Measurements from ENCODE around the gene CPNE7.

CPNE7 gene

DNA sequence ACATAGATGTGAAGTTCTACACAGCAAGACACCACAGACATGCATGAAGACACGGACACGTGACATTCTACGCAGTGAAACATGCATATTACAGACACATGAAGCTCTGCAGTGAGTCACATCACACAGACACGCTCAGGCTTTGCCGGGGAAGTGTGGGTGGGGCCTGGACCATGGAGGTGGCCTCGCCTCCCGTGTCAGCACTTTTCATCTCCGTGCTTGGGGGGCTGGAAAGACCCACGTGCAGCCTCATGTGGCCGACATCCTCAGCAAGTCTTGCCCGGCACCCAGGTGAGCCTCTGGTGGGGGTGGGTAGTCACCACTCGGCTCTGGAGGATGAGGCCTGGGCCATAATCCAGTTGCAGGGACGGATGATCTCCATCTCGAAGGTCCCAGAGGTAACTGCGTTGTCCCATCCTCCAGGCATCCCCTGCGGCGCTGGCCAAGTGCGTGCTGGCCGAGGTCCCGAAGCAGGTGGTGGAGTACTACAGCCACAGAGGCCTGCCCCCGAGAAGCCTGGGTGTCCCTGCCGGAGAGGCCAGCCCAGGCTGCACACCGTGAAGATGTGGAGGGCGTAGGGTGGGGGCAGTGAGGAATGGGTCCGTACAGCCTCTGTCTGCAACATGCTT lies 20.6 kb downstream of the CPNE7 start:
- no peaks in the 10 kb centered on the region for H3K36me3 Mint-ChIP-seq (ENCODE audit: low read depth)
- peaks cover 25% of the 10 kb centered on the region for H3K4me1 Mint-ChIP-seq
- H3K4me3 Mint-ChIP-seq = no peak overlapping the region
- no peak overlapping the region for H3K27ac Mint-ChIP-seq
- TF ChIP-seq, protein P1, sequence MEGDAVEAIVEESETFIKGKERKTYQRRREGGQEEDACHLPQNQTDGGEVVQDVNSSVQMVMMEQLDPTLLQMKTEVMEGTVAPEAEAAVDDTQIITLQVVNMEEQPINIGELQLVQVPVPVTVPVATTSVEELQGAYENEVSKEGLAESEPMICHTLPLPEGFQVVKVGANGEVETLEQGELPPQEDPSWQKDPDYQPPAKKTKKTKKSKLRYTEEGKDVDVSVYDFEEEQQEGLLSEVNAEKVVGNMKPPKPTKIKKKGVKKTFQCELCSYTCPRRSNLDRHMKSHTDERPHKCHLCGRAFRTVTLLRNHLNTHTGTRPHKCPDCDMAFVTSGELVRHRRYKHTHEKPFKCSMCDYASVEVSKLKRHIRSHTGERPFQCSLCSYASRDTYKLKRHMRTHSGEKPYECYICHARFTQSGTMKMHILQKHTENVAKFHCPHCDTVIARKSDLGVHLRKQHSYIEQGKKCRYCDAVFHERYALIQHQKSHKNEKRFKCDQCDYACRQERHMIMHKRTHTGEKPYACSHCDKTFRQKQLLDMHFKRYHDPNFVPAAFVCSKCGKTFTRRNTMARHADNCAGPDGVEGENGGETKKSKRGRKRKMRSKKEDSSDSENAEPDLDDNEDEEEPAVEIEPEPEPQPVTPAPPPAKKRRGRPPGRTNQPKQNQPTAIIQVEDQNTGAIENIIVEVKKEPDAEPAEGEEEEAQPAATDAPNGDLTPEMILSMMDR (IDR thresholded peaks at IDR 0.05) = no peak
- DNase-seq = no peak
- peaks cover 3% of the 10 kb centered on the region for H3K27me3 Mint-ChIP-seq (ENCODE audit: low read depth, poor library complexity)
- no peaks in the 10 kb centered on the region for H3K9me3 Mint-ChIP-seq

DNA sequence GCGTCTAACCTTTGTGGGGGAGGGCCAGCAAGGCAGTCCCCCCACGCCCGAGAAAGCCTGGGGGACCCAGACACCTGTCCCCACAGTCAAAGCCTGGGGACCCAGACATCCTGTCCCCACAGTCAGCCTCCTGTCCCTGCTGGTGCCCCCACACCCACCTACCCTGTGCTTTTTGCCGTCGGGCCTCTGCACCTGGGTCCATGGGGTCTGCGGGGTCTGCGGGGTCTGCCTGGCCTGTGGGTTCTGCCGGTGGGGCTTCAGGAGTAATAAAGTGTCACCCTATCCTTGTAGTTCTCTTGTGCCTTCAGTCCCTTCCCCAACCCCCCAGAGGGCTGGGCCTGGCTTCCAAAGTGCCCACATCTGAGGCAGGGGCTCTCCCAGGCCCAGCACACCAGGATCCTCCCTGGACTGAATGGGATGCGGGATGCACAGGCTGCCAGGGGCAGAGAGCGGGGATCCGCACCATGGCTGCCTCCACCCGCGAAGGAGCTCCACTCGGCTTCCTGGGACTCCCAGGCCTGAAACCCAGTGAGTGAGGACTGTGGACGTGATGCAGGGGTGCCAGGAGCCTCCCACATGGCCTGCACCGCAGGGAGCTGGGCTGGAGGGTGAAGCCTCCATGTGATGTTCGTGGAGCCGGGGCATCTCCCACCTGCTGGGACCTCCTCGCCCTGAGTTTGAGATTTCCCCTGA lies 21.5 kb downstream of the CPNE7 start:
- TF ChIP-seq, protein P1 (IDR thresholded peaks at IDR 0.05) = no peak
- Mint-ChIP-seq H3K4me1 (peaks cover 28% of the 10 kb centered on the region), H3K4me3 (no peak overlapping the region), H3K36me3 (ENCODE audit: low read depth) (no peaks in the 10 kb centered on the region), H3K27me3 (ENCODE audit: low read depth, poor library complexity) (peaks cover 3% of the 10 kb centered on the region), H3K27ac (no peak overlapping the region), H3K9me3 (no peaks in the 10 kb centered on the region)
- DNase-seq = no peak

DNA sequence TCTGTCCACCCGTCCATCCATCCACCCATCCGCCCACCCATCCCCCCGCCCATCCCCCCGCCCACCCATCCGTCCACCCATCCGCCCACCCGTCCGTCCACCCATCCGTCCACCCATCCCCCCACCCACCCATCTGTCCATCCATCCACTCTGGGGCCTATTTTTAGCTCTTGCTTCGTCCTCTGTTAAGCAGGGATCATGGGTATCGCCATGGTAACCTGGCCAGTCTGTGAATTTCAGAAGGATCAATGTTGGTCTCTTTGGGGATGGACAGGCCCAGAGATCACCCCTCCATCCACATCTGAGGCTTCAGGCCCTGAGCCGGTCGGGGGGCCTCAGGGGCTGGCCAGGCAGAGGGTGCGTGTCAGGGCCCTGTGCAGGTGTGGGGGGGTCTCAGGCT lies 22.6 kb downstream of the CPNE7 start:
- DNase-seq = no peak
- H3K27me3 Mint-ChIP-seq (ENCODE audit: low read depth, poor library complexity) = peaks cover 3% of the 10 kb centered on the region
- peaks cover 37% of the 10 kb centered on the region for H3K4me1 Mint-ChIP-seq
- H3K4me3 Mint-ChIP-seq = no peak overlapping the region
- H3K9me3 Mint-ChIP-seq = no peaks in the 10 kb centered on the region
- H3K27ac Mint-ChIP-seq = no peak overlapping the region
- no peaks in the 10 kb centered on the region for H3K36me3 Mint-ChIP-seq (ENCODE audit: low read depth)
- TF ChIP-seq, protein P1 (IDR thresholded peaks at IDR 0.05) = no peak

DNA sequence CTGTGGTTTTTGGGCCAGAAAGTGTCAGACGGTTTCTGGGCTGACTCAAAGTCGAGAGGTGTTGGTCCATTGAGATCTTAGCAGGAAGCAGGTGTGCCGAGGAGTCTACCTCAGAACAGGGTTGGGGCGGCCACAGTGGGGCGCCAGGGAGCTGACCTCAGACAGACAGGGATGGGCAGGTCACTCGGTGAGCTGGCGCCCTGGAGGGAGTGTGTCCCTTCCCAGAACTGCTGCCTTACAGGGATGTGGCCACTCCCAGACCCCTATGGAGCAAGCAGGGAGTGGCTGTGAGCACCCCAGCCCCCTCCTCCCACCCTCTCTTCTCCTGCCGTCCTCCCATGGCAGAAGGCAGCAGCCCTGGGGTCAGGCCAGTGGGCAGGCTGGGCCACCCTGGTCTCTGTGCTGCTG lies 23.9 kb downstream of the CPNE7 start:
- TF ChIP-seq, protein P1 (IDR thresholded peaks at IDR 0.05) = peak; percentile 27
- DNase-seq = peak; percentile 61
- Mint-ChIP-seq H3K4me1 (peaks cover 38% of the 10 kb centered on the region), H3K36me3 (ENCODE audit: low read depth) (no peaks in the 10 kb centered on the region), H3K27ac (no peak overlapping the region), H3K4me3 (no peak overlapping the region), H3K9me3 (no peaks in the 10 kb centered on the region), H3K27me3 (ENCODE audit: low read depth, poor library complexity) (peaks cover 3% of the 10 kb centered on the region)

DNA sequence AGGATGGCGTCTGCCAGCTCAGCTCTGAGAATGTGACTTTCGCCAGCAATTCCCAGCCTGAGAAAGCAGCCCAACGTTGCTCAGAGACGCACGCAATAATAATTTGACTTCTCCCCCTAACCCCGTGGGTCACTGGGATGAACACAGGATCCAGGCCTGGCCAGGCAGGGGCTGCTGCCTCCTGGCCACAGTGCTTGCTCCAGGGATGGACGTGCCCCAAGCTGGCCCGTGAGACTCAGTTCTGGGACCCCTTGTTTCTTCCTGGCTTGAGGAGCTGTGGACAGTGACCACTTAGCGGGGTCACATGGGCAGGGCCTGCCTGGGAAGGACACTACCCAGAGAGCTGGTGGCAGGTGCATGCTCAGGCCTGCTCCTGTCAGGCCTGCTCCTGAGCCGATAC lies 24.3 kb downstream of the CPNE7 start:
- Mint-ChIP-seq H3K27ac (no peak overlapping the region), H3K9me3 (no peaks in the 10 kb centered on the region), H3K4me1 (peaks cover 42% of the 10 kb centered on the region), H3K36me3 (ENCODE audit: low read depth) (no peaks in the 10 kb centered on the region), H3K4me3 (no peak overlapping the region), H3K27me3 (ENCODE audit: low read depth, poor library complexity) (no peaks in the 10 kb centered on the region)
- TF ChIP-seq, protein P1 (IDR thresholded peaks at IDR 0.05) = no peak
- DNase-seq = no peak

DNA sequence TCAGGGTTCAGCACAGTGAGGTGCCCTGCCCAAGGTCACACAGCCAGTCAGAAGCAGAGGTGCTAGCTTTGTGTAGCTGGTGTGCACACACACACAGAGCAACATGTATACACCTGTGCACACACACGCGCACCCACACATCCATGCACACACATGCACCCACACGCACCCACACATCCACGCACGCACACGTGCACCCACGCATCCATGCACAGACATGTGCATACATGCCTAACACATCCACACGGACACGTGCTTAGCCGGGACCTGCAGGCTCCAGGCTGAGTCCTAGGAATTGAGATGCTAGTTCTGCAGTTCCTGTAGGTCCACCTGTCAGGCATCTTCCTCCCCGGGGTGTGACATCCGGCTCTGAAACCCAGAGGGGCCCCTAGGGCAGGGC lies 24.9 kb downstream of the CPNE7 start:
- TF ChIP-seq, protein P1 (IDR thresholded peaks at IDR 0.05) = no peak
- H3K4me3 Mint-ChIP-seq = no peak overlapping the region

More for the DNA sequence above, 24.9 kb downstream of the CPNE7 start:
- no peak overlapping the region for H3K27ac Mint-ChIP-seq
- H3K36me3 Mint-ChIP-seq (ENCODE audit: low read depth) = no peaks in the 10 kb centered on the region
- DNase-seq = no peak
- no peaks in the 10 kb centered on the region for H3K27me3 Mint-ChIP-seq (ENCODE audit: low read depth, poor library complexity)
- peaks cover 42% of the 10 kb centered on the region for H3K4me1 Mint-ChIP-seq
- H3K9me3 Mint-ChIP-seq = no peaks in the 10 kb centered on the region
